ENCODE data around the gene RNPEP. TPM values are rescaled to one million over a fixed set of nuclear protein-coding genes. Genes with fewer than 3 reads are reported as not detected.

The RNPEP gene
- total and polyA plus RNA-seq, 2 of the 13 experiments (the other 11 are each of a cell fraction or from before 2014, with no cell fraction given), result 20.6 to 38.4 TPM

- no peak for TF ChIP-seq ZNF577 (CRISPR knock-in tag; IDR thresholded peaks at IDR 0.05; ENCODE audit: borderline replicate concordance, low read depth)
- no peak for TF ChIP-seq POLR2AphosphoS2 (IDR thresholded peaks at IDR 0.05; ENCODE audit: low read depth, low read length)
- TF ChIP-seq ZNF546 (CRISPR knock-in tag; conservative IDR thresholded peaks at IDR 0.05), result 0 out of 2 replicates have a peak, but pooled peaks have one; percentile 79
- TF ChIP-seq ZFP82 (CRISPR knock-in tag; IDR thresholded peaks at IDR 0.05; ENCODE audit: borderline replicate concordance), result peak; percentile 83; the same call in 1 of the 2 replicates
- peak; percentile 88; the same call in 1 of the 2 replicates for TF ChIP-seq GATA4 (IDR thresholded peaks at IDR 0.05; ENCODE audit: borderline replicate concordance, low read depth)
- TF ChIP-seq FOSL1 (CRISPR knock-in tag; IDR thresholded peaks at IDR 0.05; ENCODE audit: borderline replicate concordance), result no peak
- TF ChIP-seq IRF2 (CRISPR knock-in tag; IDR thresholded peaks at IDR 0.05), result peak; percentile 18; the same call in 1 of the 2 replicates
- TF ChIP-seq NRL (CRISPR knock-in tag; IDR thresholded peaks at IDR 0.05; ENCODE audit: borderline replicate concordance), result peak; percentile 71
- TF ChIP-seq THRA (CRISPR knock-in tag; IDR thresholded peaks at IDR 0.05; ENCODE audit: borderline replicate concordance), result no peak
- no peak for TF ChIP-seq NONO (IDR thresholded peaks at IDR 0.05)
- TF ChIP-seq NONO (CRISPR knock-in tag; conservative IDR thresholded peaks at IDR 0.05), result peak; percentile 67
- peak; percentile 82 for TF ChIP-seq ZFX (CRISPR knock-in tag; IDR thresholded peaks at IDR 0.05; ENCODE audit: low read depth)
- no peak; the same call in 1 of the 2 replicates for TF ChIP-seq JDP2 (CRISPR knock-in tag; IDR thresholded peaks at IDR 0.05; ENCODE audit: borderline replicate concordance)
- TF ChIP-seq ZBTB7B (CRISPR knock-in tag; IDR thresholded peaks at IDR 0.05), result no peak; the same call in 1 of the 2 replicates
- TF ChIP-seq ZNF331 (CRISPR knock-in tag; IDR thresholded peaks at IDR 0.05), result 0 out of 2 replicates have a peak, but pooled peaks have one; percentile 23
- TF ChIP-seq KDM2A (CRISPR knock-in tag; IDR thresholded peaks at IDR 0.05; ENCODE audit: borderline replicate concordance, low read depth), result peak; percentile 51; the same call in 1 of the 2 replicates
- TF ChIP-seq, protein P1, sequence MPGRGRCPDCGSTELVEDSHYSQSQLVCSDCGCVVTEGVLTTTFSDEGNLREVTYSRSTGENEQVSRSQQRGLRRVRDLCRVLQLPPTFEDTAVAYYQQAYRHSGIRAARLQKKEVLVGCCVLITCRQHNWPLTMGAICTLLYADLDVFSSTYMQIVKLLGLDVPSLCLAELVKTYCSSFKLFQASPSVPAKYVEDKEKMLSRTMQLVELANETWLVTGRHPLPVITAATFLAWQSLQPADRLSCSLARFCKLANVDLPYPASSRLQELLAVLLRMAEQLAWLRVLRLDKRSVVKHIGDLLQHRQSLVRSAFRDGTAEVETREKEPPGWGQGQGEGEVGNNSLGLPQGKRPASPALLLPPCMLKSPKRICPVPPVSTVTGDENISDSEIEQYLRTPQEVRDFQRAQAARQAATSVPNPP (CRISPR knock-in tag; IDR thresholded peaks at IDR 0.05), result no peak
- TF ChIP-seq ERF (CRISPR knock-in tag; IDR thresholded peaks at IDR 0.05), result peak; percentile 80; the same call in 1 of the 2 replicates
- TF ChIP-seq NFE2 (CRISPR knock-in tag; IDR thresholded peaks at IDR 0.05), result no peak
- TF ChIP-seq, protein P2, sequence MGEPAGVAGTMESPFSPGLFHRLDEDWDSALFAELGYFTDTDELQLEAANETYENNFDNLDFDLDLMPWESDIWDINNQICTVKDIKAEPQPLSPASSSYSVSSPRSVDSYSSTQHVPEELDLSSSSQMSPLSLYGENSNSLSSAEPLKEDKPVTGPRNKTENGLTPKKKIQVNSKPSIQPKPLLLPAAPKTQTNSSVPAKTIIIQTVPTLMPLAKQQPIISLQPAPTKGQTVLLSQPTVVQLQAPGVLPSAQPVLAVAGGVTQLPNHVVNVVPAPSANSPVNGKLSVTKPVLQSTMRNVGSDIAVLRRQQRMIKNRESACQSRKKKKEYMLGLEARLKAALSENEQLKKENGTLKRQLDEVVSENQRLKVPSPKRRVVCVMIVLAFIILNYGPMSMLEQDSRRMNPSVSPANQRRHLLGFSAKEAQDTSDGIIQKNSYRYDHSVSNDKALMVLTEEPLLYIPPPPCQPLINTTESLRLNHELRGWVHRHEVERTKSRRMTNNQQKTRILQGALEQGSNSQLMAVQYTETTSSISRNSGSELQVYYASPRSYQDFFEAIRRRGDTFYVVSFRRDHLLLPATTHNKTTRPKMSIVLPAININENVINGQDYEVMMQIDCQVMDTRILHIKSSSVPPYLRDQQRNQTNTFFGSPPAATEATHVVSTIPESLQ (CRISPR knock-in tag; conservative IDR thresholded peaks at IDR 0.05), result no peak
- peak; percentile 43; the same call in 1 of the 2 replicates for TF ChIP-seq KDM4B (CRISPR knock-in tag; IDR thresholded peaks at IDR 0.05)
- TF ChIP-seq, protein P3, sequence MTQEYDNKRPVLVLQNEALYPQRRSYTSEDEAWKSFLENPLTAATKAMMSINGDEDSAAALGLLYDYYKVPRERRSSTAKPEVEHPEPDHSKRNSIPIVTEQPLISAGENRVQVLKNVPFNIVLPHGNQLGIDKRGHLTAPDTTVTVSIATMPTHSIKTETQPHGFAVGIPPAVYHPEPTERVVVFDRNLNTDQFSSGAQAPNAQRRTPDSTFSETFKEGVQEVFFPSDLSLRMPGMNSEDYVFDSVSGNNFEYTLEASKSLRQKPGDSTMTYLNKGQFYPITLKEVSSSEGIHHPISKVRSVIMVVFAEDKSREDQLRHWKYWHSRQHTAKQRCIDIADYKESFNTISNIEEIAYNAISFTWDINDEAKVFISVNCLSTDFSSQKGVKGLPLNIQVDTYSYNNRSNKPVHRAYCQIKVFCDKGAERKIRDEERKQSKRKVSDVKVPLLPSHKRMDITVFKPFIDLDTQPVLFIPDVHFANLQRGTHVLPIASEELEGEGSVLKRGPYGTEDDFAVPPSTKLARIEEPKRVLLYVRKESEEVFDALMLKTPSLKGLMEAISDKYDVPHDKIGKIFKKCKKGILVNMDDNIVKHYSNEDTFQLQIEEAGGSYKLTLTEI (CRISPR knock-in tag; conservative IDR thresholded peaks at IDR 0.05), result no peak
- no peak for TF ChIP-seq ZNF839 (CRISPR knock-in tag; IDR thresholded peaks at IDR 0.05; ENCODE audit: borderline replicate concordance)
- TF ChIP-seq FOXM1 (CRISPR knock-in tag; IDR thresholded peaks at IDR 0.05), result no peak
These were observed 27.9 kb downstream of the RNPEP start, which contains the start of gene ELF3 (continued) for GRCh38 chr1:202010180-202011015.

All from HepG2 (cell line).